ENCODE measurements around the gene XPNPEP2.

Gene XPNPEP2

DNA sequence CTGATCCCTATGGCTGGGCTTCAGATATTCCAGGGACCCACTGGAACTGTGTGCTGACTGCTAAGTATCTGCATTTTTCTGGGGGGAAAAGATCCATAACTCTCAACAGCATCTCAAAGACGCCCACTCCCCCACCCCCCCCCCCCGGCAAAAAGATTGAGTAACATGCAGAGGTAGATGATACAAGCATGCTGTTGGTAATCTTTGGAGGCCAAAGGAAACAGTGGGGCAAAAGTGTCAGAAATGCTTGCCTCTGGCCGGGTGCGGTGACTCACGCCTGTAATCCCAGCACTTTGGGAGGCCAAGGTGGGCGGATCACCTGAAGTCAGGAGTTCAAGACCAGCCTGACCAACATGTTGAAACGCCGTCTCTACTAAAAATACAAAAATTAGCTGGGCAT is 12.2 kb downstream of the XPNPEP2 start:
- no peak for DNase-seq

- DNase-seq, result no peak
Measured at GRCh38 chrX:129754056-129755024, 15.6 kb downstream of the XPNPEP2 start.

DNA sequence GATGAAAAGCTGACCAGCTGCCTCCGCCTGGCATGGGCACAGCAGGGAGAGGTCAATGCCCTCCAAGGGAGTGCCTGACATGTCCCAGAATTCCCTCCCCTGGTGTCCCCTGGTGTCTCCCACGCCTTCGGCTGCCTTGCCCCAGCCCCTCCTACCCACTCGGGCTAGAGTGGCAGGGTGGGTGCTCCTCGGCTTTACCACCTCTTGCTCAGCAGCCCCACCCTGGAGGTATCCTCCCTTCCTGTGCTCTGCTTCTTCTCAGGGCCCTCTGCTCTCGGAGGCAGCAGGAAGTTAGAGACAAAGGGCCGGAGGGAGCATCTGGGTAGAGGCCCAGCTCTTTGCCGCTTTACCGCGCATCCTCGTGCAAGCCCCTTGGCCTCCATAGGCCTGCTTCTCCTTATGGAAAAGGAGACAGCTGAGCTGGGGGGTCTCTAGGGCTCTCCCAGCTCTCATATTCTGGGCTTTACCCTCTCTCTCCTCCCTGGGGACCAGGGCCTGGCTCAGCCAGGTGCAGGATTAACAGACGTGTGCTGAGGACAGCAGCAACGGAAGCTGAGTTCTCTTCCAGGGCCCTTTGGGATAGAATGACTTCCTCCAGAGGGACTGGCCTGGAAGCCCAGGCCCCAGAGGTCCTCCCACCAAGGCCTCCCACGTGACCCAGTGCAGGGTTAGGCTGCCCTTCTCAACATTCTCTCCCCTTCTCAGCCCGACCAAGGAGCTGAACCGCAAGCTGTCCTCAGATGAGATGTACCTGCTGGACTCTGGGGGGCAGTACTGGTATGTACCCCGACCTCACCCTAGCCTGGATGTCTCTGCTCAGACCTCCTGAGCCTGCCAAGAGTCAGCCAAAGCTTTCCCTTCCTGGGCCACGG is 17.2 kb downstream of the XPNPEP2 start:
- peak in 1 of 5 experiments; percentile 62 for DNase-seq

DNA sequence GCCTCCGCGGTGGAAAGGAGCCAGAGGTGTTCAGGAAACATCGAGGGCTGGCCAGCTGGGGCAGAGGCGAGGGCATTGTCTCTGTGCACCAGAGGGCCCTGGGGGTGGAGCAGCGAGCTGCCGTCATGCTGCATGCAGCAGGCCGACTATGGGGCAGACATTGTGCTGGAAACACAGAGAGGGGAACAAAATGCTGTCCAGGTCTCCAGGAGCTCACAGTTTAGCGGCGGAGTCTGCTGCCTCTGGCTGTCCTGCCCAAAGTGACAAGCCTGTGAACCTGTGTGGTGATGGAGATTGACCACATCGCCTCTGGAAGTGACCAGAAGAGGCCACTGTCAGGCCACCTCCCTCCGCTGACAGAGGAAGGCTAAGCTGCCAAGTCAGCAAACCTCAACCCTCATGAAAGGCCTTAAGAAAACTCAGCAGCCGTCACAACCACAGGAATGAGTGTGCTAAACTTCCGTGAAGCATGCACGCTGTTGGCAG is 20.8 kb downstream of the XPNPEP2 start:
- DNase-seq, result peak in 2 of 5 experiments; percentile 61 to 92

- no peak for DNase-seq
Measured at GRCh38 chrX:129760155-129760554, 21.4 kb downstream of the XPNPEP2 start.

- no peak for DNase-seq
Measured at GRCh38 chrX:129760981-129761380, 22.2 kb downstream of the XPNPEP2 start.

DNA sequence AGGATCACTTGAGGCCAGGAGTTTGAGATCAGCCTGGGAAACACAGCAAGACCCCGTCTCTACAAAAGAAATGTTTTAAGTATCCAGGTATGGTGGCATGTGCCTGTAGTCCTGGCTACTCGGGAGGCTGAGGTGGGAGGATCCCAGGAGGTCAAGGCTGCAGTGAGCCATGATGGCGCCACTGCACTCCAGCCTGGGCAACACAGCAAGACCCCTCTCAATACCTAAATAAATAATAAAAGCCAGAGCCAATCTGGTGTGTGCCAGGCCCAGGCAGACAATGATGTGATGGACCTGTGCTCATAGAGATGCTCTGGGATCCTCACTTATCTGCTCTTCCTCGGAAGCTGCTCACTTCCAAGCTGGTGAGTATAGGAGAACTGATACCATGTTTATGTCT is 22.8 kb downstream of the XPNPEP2 start:
- no peak for DNase-seq

DNA sequence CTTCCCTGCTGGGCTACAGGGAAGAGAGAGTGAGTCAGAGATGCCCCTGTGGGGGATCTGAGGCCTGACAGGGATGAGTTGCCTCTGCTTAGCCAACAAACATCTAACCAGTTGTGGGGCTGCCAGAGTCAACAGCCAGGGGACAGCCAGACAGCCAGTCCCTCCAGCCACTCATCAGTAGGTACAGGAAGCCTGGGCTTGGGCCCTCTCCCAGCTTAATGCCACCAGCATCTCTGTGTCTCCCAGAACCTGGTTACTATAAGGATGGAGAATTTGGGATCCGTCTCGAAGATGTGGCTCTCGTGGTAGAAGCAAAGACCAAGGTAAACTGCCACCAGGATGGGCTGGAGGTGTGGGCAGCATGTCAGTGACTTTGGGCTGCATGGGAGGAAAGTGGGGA is 23.7 kb downstream of the XPNPEP2 start:
- DNase-seq, result no peak

- no peak for DNase-seq
Measured at GRCh38 chrX:129763666-129764065, 24.9 kb downstream of the XPNPEP2 start.

GRCh38 chrX:129768186-129768585 is 29.4 kb downstream of the XPNPEP2 start:
- no peak for DNase-seq

DNA sequence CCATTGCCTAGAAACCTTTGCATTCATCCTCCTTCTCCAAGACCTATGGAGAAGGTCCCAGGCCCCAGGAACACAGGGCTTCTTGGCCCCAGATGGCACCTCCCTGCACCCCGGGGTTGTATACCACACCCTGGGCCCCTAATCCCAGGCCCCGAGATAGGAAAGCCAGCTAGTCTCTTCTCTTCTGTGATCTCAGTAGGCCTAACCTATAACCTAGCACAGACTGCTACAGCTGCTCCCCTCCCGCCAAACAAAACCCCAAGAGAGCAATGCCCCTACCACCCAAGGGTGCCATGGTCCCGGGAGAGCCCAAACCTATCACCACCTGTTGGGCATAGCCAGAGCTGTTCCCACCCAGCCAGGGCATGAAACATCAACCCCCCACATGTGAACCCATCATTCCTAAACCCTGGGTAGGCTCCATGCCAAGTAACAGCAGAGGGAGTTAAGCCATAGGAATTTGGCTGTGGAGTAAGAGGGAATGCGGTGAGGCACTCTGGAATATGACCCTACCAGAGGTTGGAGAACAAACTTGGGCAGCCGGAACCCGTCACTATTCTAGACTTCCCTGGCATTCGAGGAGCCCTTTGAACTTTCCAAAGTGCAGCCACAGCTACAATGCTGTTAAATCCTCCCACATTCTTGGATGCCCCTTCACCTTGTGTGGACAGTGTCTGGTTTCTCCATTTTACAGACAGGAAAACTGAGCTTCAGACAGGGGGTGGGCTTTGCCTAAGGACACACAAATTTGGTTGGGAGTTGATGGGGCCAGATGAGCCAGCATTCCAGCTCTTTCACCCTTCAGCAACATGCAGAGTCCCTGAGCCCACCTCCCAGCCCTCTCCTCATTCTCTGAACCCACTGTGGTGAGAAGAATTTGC is 30.0 kb downstream of the XPNPEP2 start:
- no peak for DNase-seq

- DNase-seq, result peak in 3 of 5 experiments; percentile 68 to 98 (median 75)
Measured at GRCh38 chrX:129769467-129770154, 30.8 kb downstream of the XPNPEP2 start.

GRCh38 chrX:129771266-129771995 is 32.7 kb downstream of the XPNPEP2 start:
- DNase-seq, result peak in 2 of 5 experiments; percentile 49 to 84

DNA sequence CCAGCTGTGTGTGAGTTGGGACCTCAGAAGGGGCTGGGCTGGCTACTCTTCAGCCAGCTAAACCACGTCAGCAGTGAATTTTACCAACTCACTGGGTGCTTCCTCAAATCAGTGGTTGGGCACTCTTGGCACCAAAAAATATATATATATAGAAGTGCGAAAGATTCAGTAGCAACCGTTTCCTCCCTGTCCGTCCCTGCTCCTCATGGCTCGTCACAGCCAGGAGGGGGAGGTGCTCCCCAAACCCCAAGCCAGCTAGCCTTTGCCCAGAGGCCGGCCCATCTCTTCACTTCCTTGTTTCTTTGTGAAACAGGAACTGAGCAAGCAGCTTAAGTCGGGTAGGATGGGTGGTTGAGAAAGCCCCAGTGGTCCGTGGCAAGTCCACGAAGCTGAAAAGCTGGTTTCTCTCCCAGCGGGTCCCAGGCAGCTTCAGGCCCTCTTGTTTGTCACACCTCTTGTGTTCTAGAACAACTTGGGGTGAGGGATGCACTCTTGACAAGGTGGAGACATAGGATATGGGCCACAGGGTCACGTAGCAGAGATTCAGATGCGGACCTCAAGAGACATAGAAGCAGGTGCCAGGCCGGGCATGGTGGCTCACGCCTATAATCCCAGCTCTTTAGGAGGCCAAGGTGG is 34.1 kb downstream of the XPNPEP2 start:
- peak in 2 of 5 experiments; percentile 60 to 67 for DNase-seq

GRCh38 chrX:129773649-129774458 is 35.1 kb downstream of the XPNPEP2 start:
- peak in 1 of 5 experiments; percentile 51 for DNase-seq

GRCh38 chrX:129777218-129778030 is 38.6 kb downstream of the XPNPEP2 start:
- DNase-seq, result peak; percentile 40 to 92 (median 64)

- no peak for DNase-seq
Measured at GRCh38 chrX:129779086-129779672, 40.4 kb downstream of the XPNPEP2 start.

GRCh38 chrX:129779747-129780146 is 41.0 kb downstream of the XPNPEP2 start, which contains the start of gene SASH3:
Gene SASH3 (plus strand): TSS chrX:129779949. CDS start chrX:129780098, 149 bp downstream.
- peak in 3 of 5 experiments; percentile 53 to 92 (median 69) for DNase-seq

All from T-helper 2 cell (primary cell).